NCI-H1694 treated with DMSO at 0.1 percent for 48 hours (cell line): ENCODE results near the gene OR1F1.
"Not testable (repeated sequence)": the region's sequence is repeated elsewhere in the genome, so short reads cannot be mapped to it uniquely, and the experiment has no call there.

Experiments used
- DNase-seq: peaks from one replicate; lab custom pipeline; 2025; lab: John Stamatoyannopoulos, UW

OR1F1 gene

DNA sequence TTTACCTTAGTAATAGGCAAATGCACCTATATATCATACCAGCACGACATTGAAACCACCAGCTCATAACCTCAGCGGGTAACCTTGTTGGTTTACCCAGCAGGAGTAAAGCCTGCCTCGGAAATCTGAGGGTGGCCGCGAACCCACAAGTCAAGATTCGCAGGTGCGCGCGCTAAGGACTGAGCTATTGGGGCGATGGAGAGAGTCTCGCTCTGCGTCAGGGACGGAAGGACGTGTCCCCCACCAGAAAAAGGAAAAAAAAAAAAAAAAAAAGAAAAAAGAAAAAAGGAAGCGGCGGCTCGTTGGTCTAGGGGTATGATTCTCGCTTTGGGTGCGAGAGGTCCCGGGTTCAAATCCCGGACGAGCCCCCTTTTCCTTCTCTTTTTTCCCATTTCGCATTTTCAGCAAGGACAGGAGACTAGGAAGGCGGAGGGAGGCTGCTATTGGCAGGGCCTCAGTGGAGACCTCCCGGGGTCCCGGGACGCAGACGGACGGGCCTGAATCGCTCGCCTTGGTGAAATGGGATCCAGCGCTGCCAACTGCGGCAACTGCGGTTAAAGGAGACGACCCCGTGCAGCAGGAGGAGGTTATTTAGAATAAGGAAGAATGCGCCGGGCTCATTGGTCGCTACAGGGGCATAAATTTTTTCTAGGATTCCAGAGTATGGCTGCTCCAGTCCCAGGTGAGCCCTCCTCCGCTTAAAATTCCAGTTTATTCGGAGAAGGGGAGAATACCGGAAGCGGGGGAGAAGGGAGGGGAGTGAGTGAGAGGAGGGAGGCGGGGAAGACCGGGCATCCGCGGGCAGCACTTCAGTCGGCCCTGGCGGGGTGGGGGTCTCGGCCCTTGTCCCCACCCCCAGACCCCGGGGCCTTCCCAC lies at the start of gene OR1F1:
TSS of gene OR1F1 (plus strand) at position 407 of the 877 bp plus-strand sequence.
- DNase-seq, result peak; percentile 58

DNA sequence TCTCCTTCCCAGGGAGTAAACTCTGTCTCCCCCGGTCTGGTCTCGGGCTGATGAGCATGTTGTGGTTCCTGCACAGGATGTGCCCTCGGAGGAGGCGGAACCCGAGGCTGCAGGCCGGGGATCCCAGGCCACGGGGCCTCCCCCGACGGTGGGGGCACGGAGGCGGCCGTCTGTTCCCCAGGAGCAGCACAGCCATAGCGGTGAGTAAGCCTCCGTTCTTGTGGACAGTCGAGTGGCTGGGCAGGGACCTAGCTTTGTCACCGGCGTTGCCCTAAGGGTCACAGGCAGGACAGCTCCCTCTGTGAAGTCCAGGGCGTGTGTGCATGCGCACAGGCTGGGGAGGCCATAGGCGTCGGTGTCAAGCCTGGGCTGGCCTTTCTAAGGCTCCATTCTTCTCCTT lies 49.7 kb upstream of the OR1F1 start:
- no peak for DNase-seq

DNA sequence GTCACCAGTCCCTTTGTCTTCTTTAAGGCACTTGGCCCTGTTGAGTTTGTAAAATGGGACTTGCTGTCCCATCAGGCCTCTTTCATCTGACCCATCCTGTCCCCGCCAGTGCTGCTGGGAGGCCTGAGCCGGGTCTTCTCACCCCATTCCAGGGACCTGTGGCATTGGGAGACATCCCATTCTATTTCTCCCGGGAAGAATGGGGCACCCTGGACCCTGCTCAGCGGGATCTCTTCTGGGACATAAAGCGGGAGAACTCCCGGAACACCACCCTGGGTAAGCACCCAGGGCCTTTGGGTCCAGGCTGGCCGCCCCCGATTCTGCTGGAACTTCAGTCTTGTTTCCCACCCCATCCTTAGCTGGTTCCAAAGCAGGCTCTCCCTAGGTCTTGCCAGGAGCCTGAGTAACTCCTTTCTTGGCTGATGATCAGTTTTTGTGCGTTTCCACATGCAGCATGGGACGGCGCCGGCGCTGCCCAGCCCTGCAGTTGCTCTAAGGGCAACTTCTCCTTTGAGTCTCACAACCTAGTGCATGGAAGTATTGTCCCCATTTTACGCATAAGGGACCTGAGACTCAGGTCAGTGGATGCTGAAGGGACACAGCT lies 49.1 kb upstream of the OR1F1 start:
- no peak for DNase-seq

DNA sequence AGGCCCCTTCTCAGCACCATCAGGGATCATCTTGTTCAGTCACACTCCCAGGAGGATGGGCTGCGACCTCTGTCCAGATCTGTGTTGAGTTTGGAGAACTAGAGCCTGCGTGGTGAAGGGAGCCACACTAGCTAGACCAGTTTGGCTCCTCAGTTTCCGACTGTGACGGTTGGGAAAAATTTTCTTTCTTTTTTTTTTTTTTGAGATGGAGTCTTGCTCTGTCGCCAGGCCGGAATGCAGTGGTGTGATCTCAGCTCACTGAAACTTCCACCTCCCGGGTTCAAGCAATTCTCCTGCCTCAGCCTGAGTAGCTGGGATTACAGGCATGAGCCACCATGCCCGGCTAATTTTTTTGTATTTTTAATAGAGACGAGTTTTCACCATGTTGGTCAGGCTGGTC lies 48.4 kb upstream of the OR1F1 start:
- not testable (repeated sequence) for DNase-seq

DNA sequence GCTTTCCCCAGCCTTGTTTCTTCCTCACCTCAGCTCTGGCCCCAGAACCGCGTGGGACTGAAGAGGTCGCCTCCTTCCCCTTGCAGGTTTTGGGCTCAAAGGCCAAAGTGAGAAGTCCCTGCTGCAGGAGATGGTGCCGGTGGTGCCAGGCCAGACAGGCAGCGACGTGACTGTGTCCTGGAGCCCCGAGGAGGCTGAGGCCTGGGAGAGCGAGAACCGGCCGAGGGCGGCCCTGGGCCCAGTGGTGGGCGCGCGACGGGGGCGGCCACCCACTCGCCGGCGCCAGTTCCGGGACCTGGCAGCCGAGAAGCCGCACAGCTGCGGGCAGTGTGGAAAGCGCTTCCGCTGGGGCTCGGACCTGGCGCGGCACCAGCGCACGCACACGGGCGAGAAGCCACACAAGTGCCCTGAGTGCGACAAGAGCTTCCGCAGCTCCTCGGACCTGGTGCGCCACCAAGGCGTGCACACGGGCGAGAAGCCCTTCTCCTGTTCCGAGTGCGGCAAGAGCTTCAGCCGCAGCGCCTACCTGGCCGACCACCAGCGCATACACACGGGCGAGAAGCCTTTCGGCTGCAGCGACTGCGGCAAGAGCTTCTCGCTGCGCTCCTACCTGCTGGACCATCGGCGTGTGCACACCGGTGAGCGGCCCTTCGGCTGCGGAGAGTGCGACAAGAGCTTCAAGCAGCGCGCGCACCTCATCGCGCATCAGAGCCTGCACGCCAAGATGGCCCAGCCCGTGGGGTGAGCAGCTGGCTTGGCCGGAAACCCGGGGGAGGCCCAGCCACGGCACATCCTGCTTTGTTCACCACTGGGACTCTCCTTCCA lies 47.2 kb upstream of the OR1F1 start:
- DNase-seq, result no peak

DNA sequence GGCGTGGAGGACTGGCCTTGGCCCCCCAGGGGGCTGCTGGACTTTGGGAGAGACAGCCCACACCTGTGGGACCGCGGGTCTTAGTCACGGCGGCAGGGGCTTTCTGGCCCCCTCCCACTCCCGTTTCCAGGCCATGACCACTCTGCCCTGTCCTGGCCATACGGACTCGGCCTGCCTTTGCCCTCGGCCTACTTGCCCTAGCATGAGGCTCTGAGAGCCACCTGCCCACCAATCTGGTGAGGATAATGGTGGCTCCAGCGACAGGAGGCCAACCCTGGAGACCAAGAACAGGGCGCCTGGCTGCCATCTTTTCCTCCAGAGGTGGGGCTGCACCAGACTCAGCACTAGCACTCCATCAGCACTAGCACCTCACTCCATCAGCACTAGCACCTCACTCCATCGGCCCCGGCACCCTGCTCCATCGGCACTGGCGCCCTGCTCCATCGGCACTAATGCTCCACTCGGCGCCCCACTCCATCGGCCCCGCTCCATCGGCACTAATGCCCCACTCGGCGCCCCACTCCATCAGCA lies 46.2 kb upstream of the OR1F1 start:
- no peak for DNase-seq

DNA sequence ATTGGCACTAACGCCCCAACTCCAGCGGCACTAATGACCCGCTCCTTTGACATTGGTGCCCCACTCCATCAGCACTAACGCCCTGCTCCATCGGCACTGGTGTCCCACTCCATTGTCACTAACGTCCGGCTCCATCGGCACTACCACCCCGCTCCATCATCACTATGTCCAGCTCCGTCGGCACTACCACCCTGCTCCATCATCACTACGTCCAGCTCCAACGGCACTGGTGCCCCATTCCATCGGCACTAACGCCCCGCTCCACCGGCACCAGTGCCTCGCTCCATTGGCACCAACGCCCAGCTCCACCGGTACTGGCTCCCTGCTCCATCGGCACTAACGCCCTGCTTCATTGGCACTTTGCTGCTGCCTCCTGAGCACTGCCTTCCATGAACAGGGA lies 45.7 kb upstream of the OR1F1 start:
- no peak for DNase-seq

DNA sequence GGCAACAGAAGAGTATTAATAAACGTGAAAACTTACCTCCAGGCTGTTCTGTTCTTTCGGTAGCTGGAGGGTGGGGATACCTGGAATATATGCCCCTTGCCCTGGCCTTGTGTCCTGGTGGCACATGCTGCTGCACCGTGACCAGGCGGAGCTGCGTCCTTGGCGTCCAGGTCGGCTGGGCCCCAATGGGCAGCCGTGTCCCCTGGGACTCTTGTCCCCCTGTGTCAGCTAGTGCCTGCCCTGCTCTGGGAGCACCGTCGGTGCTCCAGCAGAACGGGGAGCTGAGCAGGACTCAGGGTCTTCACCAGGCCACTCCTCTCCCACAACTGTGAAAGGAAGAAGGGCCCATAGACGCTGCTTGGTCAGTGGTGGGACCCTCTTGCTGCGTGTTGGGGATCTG lies 45.2 kb upstream of the OR1F1 start:
- DNase-seq, result no peak

DNA sequence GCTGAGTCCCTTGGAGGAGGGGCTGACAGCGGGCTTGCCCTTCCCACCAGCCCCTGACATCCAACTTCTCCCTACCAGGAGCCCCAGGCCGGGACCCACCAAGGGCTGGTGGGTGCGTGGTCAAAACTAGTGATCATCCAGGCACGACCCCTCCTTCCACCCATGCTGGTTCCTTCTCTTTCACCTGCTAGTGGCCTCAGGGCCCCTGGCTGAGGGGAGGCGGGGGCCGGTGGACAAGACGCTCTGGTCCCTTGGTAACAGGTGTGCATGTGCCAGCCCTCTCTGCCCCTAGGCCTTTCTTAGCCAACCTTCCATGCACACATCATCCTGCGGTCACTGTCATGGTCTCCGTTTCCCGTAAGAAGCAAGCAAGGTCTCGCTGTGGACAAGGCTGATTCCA lies 44.8 kb upstream of the OR1F1 start:
- no peak for DNase-seq

DNA sequence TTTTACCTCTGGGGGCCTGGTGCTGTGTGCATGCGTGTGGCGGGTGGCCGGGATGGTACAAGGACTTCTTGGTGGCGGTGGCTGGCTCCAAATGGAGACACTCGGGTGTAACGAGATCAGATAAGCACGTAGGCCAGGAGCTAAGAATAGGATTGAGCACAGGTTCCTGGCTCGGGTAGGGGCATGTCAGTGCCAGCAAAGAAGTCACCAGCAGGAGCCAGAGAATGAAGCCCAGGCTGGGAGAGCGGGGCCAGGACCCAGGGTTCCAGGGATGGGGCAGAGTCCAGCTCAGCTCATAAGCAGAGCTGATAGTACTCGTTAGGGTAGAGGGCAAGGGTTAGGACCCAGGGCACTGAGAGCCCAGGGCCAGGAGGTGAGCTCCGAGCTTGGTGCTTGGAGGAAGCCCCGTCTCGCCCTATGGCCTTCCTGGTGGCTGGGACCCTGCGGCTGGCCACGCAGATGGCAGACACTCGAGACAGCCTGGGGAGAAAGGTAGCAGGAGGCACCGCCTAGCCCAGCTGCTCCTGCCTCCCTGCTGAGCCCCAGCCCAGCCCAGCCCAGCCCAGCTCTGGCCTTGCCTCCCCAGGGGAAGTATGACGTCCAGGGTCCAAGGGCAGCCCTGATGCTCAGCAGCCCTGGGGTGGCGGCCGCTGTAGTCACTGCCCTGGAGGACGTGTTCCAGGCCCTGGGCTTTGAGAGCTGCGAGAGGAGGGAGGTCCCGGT lies 44.2 kb upstream of the OR1F1 start:
- no peak for DNase-seq

DNA sequence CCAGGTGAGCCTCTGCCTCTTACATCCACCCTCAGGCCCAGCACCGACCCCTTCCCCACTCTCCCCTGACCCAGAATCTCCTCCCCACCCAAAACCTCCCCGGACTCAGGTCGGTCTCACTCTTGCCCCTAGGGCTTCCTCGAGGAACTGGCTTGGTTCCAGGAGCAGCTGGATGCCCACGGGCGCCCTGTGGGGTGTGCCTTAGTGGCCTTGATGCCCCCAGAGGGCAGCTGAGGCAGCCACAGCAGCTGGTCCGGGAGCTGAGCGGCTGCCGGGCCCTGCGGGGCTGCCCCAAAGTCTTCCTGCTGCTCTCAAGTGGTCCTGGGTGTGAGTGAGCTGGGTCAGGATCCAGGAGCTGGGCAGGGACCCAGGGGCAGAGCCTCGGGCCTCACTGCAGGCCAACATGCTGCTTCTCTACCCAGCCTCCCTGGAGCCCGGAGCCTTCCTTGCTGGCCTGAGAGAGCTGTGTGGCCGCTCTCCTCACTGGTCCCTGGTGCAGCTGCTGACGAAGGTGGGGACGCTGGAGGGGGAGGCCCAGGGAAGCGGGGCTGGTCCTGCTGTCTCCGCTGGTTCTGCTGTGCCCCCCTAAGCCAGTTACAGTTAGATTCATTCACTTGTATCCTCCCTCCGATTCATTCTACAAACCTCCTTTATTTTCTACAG lies 43.6 kb upstream of the OR1F1 start:
- no peak for DNase-seq

DNA sequence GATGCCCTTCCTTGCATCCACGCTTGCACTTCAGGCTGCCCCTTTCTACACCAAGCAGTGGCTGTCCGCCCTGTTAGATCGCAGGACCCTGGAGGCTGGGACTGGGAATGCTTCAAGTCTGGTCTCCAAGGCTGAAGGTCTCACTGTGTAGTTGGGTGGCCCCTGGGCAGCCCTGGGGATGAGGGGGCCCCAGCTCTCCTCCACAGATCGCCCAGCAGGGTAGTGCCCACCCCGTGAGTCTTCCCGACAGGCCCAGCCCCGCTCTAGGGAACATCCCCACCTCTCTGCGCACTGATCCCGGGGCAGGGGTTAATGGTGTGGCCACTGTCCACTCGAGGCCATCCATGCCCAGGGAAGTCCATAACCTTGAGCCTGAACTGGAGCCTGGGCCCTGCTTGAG lies 42.9 kb upstream of the OR1F1 start:
- DNase-seq, result no peak

DNA sequence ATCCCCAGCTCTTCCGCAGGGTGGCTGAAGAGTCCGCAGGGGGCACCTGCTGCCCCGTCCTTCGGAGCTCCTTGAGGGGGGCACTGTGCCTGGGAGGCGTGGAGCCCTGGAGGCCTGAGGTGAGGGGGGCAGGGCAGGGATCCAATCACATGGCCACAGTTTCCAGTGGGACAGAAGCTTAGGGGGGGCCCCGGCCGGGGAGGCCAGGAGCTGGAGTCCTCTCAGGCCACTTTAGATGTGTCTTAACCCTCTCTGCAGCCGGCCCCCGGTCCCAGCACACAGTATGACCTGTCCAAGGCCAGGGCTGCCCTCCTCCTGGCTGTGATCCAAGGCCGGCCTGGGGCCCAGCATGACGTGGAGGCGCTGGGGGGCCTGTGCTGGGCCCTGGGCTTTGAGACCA lies 42.3 kb upstream of the OR1F1 start:
- DNase-seq, result no peak

DNA sequence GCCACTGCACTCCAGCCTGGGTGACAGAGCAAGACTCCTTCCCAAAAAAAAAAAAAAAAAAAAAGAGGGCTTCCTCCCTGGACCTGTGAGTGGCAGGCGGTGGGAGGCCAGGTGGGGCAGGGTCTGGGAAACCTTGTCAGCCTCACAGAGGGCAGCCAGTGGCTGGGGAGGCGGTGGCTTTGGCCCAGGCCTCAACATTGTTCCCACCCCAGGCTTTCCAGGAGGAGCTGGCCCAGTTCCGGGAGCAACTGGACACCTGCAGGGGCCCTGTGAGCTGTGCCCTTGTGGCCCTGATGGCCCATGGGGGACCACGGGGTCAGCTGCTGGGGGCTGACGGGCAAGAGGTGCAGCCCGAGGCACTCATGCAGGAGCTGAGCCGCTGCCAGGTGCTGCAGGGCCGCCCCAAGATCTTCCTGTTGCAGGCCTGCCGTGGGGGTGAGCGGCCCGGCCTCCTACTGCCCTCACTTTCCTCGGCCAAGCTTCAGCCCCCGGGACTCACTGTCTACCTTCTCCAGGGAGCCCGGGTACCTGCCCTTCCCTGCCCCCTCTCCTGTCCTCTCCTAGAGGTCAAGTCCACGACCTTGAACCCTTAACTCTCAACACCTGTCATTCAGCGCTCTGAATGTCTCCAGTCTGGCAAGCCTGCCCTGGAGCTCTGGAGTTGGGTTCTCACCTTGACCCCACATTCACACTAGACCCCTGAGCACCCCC lies 40.8 kb upstream of the OR1F1 start:
- DNase-seq, result no peak

DNA sequence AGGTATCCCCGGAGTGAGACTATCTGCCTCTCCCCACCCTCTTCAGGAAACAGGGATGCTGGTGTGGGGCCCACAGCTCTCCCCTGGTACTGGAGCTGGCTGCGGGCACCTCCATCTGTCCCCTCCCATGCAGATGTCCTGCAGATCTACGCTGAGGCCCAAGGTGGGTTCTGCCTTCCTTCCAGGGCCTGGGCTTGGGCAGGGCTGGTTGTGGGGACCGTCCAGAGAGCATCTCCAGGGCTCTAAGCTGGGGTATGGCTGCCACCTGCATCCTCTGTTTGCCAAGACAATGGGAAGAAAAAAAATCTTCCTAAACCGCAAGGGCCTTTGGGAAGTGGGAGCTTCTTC lies 40.3 kb upstream of the OR1F1 start:
- no peak for DNase-seq

DNA sequence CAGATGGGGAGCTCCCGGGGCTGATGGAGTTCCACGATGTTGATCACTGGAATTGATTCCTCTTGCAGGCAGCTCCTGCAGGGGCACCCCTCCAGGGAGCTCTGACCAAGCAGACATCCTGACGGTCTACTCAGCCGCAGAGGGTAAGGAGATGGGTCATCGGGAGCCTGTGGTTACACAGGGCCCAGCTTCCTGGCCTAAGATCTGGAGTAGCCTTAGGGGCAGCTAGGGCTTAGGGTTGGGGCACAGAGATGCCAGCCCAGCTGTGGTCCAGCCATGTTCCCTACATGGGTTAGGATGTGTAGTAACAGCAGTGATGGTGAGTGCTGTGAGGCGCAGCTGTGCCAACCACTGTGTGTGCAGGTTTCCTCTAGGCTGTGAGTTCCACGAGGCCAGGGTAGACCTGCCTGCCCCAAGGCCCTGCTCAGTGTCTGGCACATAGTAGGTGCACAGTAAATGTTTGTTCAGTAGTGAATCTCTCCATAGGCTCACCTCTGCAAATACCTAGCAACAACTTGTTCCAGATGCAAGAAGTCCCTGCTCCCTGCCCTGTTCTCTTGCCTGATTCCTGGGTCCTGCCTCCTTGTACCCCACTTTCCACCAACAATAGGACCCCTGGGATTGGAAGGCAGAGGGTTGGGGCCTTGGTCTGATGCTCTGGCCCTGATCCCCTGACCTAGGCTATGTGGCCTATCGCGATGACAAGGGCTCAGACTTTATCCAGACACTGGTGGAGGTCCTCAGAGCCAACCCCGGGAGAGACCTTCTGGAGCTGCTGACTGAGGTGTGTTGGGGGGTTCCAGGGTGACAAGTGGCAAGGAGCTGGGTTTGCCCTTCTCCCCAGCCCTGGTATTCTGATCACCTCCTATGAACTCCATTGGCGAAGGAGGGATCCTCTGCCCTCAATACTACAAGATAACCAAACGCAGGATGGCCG lies 39.5 kb upstream of the OR1F1 start:
- DNase-seq, result no peak

DNA sequence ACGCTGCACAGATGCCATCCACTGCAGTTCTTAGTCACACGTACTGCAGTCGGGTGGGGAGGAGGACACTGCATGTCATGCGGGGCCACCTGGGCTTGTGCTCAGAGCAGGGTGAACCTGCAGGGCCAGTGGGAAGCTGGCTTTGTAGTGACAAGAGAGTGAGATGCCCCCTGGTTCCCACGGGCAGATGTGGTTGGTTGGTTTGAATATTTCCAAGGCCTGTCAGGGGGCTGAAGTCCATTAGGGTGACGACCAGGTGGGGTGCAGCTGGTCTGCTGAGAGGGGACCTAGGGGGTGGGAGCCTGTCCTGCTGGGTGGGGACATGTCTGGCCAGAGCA lies 38.8 kb upstream of the OR1F1 start:
- no peak for DNase-seq

DNA sequence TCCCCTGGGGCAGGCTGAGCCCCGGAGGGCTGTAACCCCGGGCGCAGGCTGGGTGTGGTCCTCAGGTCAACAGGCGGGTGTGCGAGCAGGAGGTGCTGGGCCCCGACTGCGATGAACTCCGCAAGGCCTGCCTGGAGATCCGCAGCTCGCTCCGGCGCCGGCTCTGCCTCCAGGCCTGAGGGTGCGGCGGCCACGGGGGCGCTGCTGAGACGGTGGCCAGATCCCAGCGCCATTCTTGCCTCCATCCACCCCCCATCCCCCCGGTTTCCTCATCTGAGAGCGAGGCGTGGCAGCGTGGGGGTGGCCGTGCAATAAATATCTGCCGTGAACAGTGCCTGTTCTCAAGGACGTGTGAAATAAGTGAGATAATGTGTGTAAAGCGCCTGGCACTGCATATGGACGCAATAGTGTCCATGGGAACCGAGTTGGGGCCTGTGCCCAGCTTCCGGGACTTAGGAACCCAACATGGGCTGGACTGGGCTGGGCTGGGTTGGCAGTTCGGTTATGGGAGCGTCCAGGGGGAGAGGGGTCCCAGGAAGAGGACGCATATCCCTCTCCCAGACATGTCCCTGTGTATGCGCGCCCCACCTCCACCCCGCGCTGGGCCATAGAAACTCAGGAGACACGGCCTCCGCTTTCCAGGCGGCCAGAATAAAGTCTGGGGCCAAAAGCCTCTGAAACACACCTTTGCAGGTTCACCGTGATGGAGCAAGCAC lies 38.2 kb upstream of the OR1F1 start:
- peak; percentile 12 for DNase-seq
